T-cell (primary cell): Measurements from ENCODE around the gene NAV2. TPM values are rescaled to one million over a fixed set of nuclear protein-coding genes. Genes with fewer than 3 reads are reported as not detected.

Experiments
- ATAC-seq, 4 experiments: fragments of 200-7000 bp in 3 of 4; fragments of 150-1000 bp in 1 of 4; cut with Tn5 transposase; replicated peaks in 1 of 4; 1 replicate in 3 of 4; 2 replicates in 1 of 4; pipeline ENCODE4 v1.10.0; 2021; ENCODE audit warnings: moderate library complexity in 3 of 4, mild to moderate bottlenecking in 2 of 4, moderate number of reproducible peaks in 1 of 4
- CTCF ChIA-PET, 2 donors: fragments of 300-600 bp; sonication (Branson Sonifier 250); formaldehyde crosslinking; loops; one replicate each; lab custom pipeline; 2022; ENCODE audit warnings: antibody characterized with exemption in 2 of 2; lab: Charles Lee
- POLR2A ChIA-PET, 2 donors: fragments of 300-600 bp; sonication (Branson Sonifier 250); formaldehyde crosslinking; loops; one replicate each; lab custom pipeline; 2022; ENCODE audit warnings: antibody characterized with exemption in 2 of 2; lab: Charles Lee
- DNase-seq, 35 experiments: peaks; one replicate each; pipeline versions ENCODE4 v3.0.0 to v3.0.0-alpha.2; 2013 to 2023
- H3K27ac ChIP-seq: one replicate; pipeline ENCODE4 v1.5.1; 2013; ENCODE audit warnings: low read length
- H3K27me3 ChIP-seq, 2 experiments: replicated peaks in 1 of 2; 1 replicate in 1 of 2; 2 replicates in 1 of 2; pipeline versions ENCODE4 v1.6.1 to v1.7.0; 2013; ENCODE audit warnings: low read length in 1 of 2, mixed read lengths in 1 of 2; ENCODE audit not compliant: control insufficient read depth in 2 of 2, insufficient read depth in 2 of 2; ENCODE audit errors: extremely low read depth in 1 of 2
- H3K36me3 ChIP-seq, 2 donors: 1 replicate in 1 of 2; 2 replicates in 1 of 2; pipeline versions ENCODE4 v1.6.1 to v1.7.0; 2013; ENCODE audit warnings: low read length in 1 of 2; ENCODE audit not compliant: control insufficient read depth in 2 of 2, insufficient read depth in 1 of 2; ENCODE audit errors: extremely low read depth in 1 of 2
- H3K4me1 ChIP-seq, 2 experiments: 1 replicate in 1 of 2; 2 replicates in 1 of 2; pipeline versions ENCODE4 v1.6.1 to v1.7.0; 2013; ENCODE audit warnings: low read length in 2 of 2, mixed read lengths in 1 of 2; ENCODE audit not compliant: insufficient read depth in 2 of 2, control insufficient read depth in 1 of 2; ENCODE audit errors: extremely low read depth in 1 of 2
- H3K4me3 ChIP-seq, 2 donors: 1 replicate in 1 of 2; 2 replicates in 1 of 2; pipeline versions ENCODE4 v1.5.1 to v1.7.0; 2013; ENCODE audit warnings: mild to moderate bottlenecking in 2 of 2, low read length in 1 of 2, moderate library complexity in 1 of 2; ENCODE audit not compliant: control insufficient read depth in 1 of 2; ENCODE audit errors: extremely low read depth in 1 of 2
- H3K9me3 ChIP-seq: 2 replicates; pipeline ENCODE4 v1.7.0; 2013
- H3K27ac Mint-ChIP-seq, 2 donors: one replicate each; pipeline ENCODE4 v1.8.0; 2020 to 2021; ENCODE audit warnings: mild to moderate bottlenecking in 2 of 2, mixed read lengths in 2 of 2
- H3K27me3 Mint-ChIP-seq, 2 donors: one replicate each; pipeline ENCODE4 v1.8.0; 2021 to 2022; ENCODE audit warnings: mixed read lengths in 2 of 2
- H3K36me3 Mint-ChIP-seq: one replicate; pipeline ENCODE4 v1.8.0; 2021; ENCODE audit warnings: mixed read lengths
- H3K4me1 Mint-ChIP-seq, 3 donors: one replicate each; pipeline ENCODE4 v1.8.0; 2020 to 2022; ENCODE audit warnings: mixed read lengths in 3 of 3, mild to moderate bottlenecking in 1 of 3
- H3K4me3 Mint-ChIP-seq, 3 donors: one replicate each; pipeline ENCODE4 v1.8.0; 2020 to 2022; ENCODE audit warnings: mild to moderate bottlenecking in 3 of 3, mixed read lengths in 3 of 3, moderate library complexity in 3 of 3
- H3K9me3 Mint-ChIP-seq, 3 donors: one replicate each; pipeline ENCODE4 v1.8.0; 2020 to 2022; ENCODE audit warnings: mixed read lengths in 3 of 3
- WGBS: methylation state at CpG from one replicate; pipeline ENCODE4 v1.1.5; 2013; ENCODE audit warnings: missing lambda C conversion rate; ENCODE audit not compliant: insufficient coverage; 5-methylcytosine and 5-hydroxymethylcytosine counted together
- total RNA-seq, 35 experiments: library from RNA in 6 of 35; stranded (reverse) in 6 of 35; fragments of 120-200 nt in 1 of 35; gene quantifications; one replicate each; pipeline versions ENCODE4 v1.2.1 to v1.2.4 and lab custom pipeline; 2013 to 2026

NAV2 gene
- total RNA-seq, 5 donors from 2014 or later (not counting 1 experiment from before 2014, with no cell fraction given): 0.55 to 3.0 (median 1.8) TPM

DNA sequence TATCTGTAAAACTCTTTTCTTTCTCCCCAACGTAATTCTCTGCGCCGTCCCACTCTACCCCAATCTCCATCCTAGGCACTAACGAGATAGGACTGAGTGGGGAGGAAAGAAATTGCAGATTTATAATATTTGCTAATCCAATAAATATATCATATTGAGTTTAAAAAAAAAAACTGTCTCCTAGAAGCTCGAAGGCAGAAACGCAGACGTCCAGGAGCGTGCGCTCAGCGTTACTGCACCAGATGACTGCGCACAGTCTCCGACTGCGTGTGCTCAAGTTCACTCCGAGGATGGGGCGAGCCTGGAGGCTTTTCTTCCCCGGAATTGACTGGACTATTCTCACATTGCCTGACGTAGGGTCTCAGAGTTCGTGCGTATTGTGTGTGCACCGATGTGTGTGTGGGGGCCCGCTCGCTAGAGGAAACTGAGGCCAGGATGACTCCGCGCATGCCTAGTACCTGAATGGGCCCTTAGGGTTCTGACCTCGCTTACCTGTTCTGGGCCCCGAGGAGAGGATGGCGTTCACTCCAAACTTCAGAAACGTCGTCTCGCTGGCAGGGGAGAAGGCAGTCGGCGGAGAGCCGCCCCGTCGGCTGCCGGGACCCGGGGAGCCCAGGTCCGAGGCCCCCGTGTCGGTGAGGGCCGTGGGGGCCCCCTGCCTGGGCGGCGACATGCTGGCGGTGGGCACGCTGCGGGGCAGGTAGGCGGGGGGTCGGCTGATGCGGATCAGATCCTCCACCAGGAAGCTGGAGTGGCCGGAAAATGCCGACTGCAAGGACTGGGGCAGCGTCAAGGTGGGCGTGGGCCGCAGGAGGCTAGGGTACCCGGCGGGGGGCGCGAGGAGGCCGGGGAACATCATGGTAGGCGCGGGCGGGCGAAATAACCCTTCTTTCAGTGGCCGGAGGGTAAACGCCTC lies 447.1 kb downstream of the NAV2 start:
- H3K4me1 ChIP-seq: peaks cover 0 to 58% of the 10 kb centered on the region in 2 experiments
- Mint-ChIP-seq H3K27ac (peak overlapping the region in 1 of 2 donors; percentile 24), H3K4me1 (peaks cover 47 to 53% (median 49%) of the 10 kb centered on the region in 3 donors), H3K9me3 (peaks cover 0 to 13% (median 3%) of the 10 kb centered on the region in 3 donors), H3K4me3 (peak overlapping the region in 1 of 3 donors; percentile 24), H3K36me3 (peaks cover 4% of the 10 kb centered on the region), H3K27me3 (peaks cover 68 to 74% of the 10 kb centered on the region in 2 donors)
- ATAC-seq (no peak), DNase-seq (no peak)
- no peak overlapping the region for H3K4me3 ChIP-seq
- no peaks in the 10 kb centered on the region for H3K36me3 ChIP-seq
- 17% methylated on average over 60 of the region's 65 CpGs for WGBS
- peaks cover 3% of the 10 kb centered on the region for H3K9me3 ChIP-seq
- no peak overlapping the region for H3K27ac ChIP-seq
- peaks cover 38 to 82% of the 10 kb centered on the region in 2 experiments for H3K27me3 ChIP-seq
- ChIA-PET POLR2A (no interaction called here), CTCF (no interaction called here)

DNA sequence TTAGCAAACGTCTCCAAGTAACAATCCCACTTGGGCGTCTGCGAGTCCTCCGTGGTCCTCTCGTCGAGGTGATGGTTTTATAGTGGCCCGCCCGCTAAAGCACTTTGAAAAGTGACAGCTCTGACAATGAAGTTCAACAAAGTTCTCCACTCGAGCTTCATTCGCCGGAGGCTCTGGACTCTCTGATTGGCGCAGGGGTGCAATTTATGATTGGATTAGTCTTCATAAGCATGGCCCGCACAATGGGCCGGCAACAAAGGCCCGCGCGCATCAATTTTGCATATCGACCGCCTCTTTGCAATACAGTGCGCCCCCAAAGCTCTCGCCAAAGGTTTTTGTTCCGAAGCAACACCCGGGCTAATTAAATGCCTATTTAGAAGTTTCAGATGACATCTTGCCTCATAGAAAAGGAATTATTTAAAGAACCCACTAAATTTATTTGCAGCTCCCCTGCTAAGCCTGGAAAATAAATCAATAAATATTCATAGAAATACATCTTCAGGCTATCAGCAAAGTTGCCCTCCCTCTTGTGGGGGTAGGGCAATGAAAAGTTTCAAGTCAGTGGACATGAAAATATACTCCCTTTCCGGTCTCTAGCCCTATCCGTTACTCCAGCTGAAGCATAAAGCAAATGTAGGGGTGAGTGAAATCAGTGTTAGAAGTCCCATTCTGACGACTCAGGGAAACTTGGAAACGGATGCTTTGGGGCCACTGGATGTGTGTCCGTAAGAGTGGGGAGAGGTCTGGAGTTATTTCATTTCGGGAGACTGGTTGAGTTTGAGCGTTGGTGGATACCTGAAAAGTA lies 448.0 kb downstream of the NAV2 start, which contains the start of gene DBX1:
TSS of gene DBX1 (minus strand) at position 51 of the 805 bp plus-strand sequence. CDS start 151 bp downstream, outside the sequence.
- CTCF ChIA-PET: no interaction called here
- peaks cover 3% of the 10 kb centered on the region for H3K9me3 ChIP-seq
- H3K36me3 Mint-ChIP-seq: peaks cover 4% of the 10 kb centered on the region

DNA sequence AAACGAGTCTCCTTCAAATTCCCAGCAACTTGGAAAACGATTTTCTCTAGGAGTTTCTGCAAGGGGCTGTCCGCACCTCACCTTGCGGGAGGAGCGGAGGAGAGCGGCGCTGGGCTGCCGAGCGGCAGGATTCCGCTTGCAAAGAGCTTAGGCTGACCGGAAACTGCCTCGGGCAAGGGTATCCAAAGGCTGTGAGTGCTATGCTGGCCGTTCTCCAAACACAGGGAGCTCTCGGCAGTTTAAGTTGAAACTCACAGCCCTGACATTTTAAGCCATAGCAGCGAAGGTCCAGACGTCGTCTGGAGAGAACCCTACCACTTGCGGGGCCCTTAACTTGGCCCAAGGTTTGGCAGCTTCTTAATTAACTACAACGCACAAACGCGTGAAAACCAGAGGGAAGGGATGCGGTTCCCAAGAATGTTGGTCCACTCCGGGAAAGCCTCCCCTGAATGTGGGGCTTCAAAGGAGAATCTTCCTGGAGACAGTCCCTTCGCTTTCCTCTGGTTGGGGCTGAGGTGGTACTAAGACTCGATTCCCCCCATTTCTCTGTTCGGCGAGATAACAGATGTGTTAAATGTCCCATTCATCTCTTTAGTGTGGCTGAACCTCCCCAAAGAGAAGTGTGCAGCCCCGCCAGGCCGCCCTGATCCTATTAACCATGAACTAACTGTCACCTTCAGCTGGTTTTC lies 448.7 kb downstream of the NAV2 start:
- Mint-ChIP-seq H3K4me3 (peak overlapping the region in 1 of 3 donors; percentile 84), H3K27me3 (peaks cover 78 to 81% of the 10 kb centered on the region in 2 donors), H3K4me1 (peaks cover 41 to 47% (median 42%) of the 10 kb centered on the region in 3 donors), H3K27ac (no peak overlapping the region), H3K36me3 (peaks cover 4% of the 10 kb centered on the region), H3K9me3 (peaks cover 0 to 13% (median 3%) of the 10 kb centered on the region in 3 donors)
- CTCF ChIA-PET: no interaction called here
- H3K9me3 ChIP-seq: peaks cover 3% of the 10 kb centered on the region
- no peak for DNase-seq
- no peaks in the 10 kb centered on the region for H3K36me3 ChIP-seq
- ATAC-seq: no peak
- peaks cover 0 to 49% of the 10 kb centered on the region in 2 experiments for H3K4me1 ChIP-seq
- POLR2A ChIA-PET: no interaction called here
- H3K4me3 ChIP-seq: no peak overlapping the region
- WGBS: 9% methylated on average over 20 of the region's 29 CpGs
- peaks cover 40 to 89% of the 10 kb centered on the region in 2 experiments for H3K27me3 ChIP-seq
- no peak overlapping the region for H3K27ac ChIP-seq

More for the DNA sequence above, 448.0 kb downstream of the NAV2 start, which contains the start of gene DBX1:
- peak within 1 kb of the TSS in 1 of 2 donors; percentile 52 for H3K27ac Mint-ChIP-seq
- Histone ChIP-seq H3K27ac (no peak within 1 kb of the TSS), H3K4me1 (peaks cover 0 to 57% of the 10 kb centered on the region in 2 experiments), H3K27me3 (peaks cover 42 to 89% of the 10 kb centered on the region in 2 experiments), H3K36me3 (no peaks in the 10 kb centered on the region), H3K4me3 (no peak within 1 kb of the TSS)
- H3K27me3 Mint-ChIP-seq: peaks cover 75 to 81% of the 10 kb centered on the region in 2 donors
- H3K9me3 Mint-ChIP-seq: peaks cover 0 to 13% (median 3%) of the 10 kb centered on the region in 3 donors
- H3K4me1 Mint-ChIP-seq: peaks cover 46 to 51% (median 47%) of the 10 kb centered on the region in 3 donors
- peak within 1 kb of the TSS in 1 of 3 donors; percentile 24 for H3K4me3 Mint-ChIP-seq
- DNase-seq (peak in 1 of 35 experiments; percentile 11), ATAC-seq (no peak)
- WGBS: 18% methylated on average over 16 of the region's 30 CpGs
- POLR2A ChIA-PET: no interaction called here

DNA sequence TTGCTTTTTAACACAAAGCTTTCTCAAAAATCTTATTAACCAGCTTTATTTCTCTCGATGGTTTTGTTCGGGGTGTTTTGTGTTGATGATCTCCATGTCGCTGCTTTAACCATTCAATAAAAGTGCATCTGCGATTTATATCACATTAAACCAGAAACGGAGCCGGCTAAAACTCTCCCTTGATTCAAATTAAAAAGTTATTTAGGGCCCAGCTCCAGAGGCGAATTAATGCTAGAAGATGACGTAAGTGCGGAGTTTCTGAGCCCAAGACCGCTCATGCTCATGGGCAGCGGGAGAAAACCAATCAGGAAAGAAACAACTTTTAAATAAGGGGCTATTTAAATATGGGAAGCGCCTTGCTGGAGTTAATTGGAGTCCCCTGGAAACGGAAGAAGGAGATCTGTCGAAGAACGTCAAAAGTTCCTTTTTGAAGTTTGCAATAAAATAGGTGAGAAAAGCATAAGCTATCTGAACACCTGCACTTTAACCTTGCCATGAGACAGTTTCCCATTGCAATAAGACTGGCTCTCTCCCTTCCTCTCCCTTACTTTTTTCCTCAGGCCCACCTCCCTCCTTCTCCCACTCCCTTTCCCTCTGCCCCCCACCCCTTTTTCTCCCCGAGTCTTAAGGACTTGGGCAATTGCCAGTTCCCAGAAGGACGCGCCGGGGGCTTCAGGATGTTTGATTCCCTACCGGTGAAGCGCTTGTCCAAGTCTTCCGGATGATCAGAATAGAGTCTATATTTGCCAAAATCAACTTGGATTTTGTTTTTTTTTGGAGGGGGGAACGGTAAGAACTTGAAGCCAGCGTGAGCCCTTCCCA lies 449.5 kb downstream of the NAV2 start:
- WGBS: 12% methylated on average over 12 of the region's 24 CpGs

More for the DNA sequence above, 449.5 kb downstream of the NAV2 start:
- ChIA-PET POLR2A (no interaction called here), CTCF (no interaction called here)
- Mint-ChIP-seq H3K4me3 (peak overlapping the region in 1 of 3 donors; percentile 84), H3K9me3 (peaks cover 0 to 13% (median 3%) of the 10 kb centered on the region in 3 donors), H3K27ac (no peak overlapping the region), H3K4me1 (peaks cover 40 to 46% (median 40%) of the 10 kb centered on the region in 3 donors), H3K36me3 (peaks cover 4% of the 10 kb centered on the region), H3K27me3 (peaks cover 86 to 89% of the 10 kb centered on the region in 2 donors)
- ATAC-seq (no peak), DNase-seq (no peak)
- peaks cover 3% of the 10 kb centered on the region for H3K9me3 ChIP-seq
- H3K27ac ChIP-seq: no peak overlapping the region
- no peak overlapping the region for H3K4me3 ChIP-seq
- peaks cover 0 to 42% of the 10 kb centered on the region in 2 experiments for H3K4me1 ChIP-seq
- no peaks in the 10 kb centered on the region for H3K36me3 ChIP-seq
- H3K27me3 ChIP-seq: peaks cover 44 to 83% of the 10 kb centered on the region in 2 experiments
